HG03521 (cell line): ENCODE data around the gene PLIN5.
"Not testable (repeated sequence)": the region's sequence is repeated elsewhere in the genome, so short reads cannot be mapped to it uniquely, and the experiment has no call there.

ENCODE experiments used
- ATAC-seq: cut with Tn5 transposase; IDR thresholded peaks from one replicate; pipeline ENCODE4 v1.9.1; 2021; ENCODE audit warnings: mild to moderate bottlenecking, moderate library complexity; ENCODE audit not compliant: unreplicated experiment

The PLIN5 gene

DNA sequence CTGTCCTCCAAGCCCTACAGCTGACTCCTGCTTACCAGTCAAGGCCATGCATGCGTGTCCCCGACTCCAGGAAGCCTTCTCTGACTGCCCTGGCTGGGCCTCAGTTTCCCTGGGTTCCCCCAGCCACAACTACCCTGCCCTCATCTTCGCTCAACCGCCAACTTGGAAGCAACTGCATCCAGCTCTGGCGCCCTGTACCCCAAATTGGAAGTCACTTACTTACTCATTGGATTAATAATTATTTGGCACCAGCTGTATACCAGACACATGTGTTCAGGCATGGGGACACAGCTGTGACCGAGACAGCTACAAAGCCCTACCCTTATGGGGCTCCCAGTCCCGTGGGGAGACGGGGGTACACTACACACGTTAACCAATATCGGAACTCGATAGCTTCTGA, 35.4 kb upstream of the PLIN5 start:
- no peak for ATAC-seq

DNA sequence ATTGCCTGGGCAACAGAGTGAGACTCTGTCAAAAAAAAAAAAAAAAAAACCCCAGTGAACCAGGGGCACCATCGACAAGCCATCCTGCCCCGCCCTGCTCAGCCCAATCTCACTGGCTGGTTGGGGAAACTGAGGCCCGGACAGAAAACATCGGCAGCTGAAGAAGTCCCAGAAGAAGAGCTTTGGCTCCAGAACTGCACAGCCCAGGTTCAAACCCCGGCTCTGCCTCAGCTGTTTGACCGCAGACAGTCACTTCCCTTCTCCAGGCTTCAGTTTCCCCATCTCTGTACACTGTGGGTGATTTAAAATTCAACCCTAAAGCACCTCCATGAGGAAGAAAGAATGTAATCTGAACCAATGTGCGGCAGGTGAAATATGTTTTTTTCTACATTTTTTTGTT, 33.9 kb upstream of the PLIN5 start:
- ATAC-seq, result no peak

- no peak for ATAC-seq
Observed at GRCh38 chr19:4567584-4568071, 32.6 kb upstream of the PLIN5 start.

- ATAC-seq, result no peak
Observed at GRCh38 chr19:4566402-4567051, 31.5 kb upstream of the PLIN5 start.

DNA sequence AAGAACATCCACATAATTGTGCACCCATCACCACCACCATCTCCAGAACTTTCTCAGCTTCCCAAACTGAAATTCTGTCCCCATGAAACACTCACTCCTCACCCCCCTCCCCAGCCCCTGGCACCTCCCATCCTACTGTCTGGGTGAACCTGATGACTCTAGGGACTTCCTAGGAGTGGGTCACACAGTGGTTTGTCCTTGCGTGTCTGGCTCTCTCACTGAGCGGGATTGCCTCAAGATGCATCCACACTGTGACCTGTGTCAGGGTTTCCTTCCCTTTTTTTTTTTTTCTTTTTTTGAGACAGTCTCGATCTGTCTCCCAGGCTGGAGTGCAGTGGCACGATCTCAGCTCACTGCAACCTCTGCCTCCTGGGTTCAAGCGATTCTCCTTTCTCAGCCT, 28.5 kb upstream of the PLIN5 start:
- ATAC-seq, result not testable (repeated sequence)

GRCh38 chr19:4562085-4562484, 27.1 kb upstream of the PLIN5 start:
- ATAC-seq, result not testable (repeated sequence)

- no peak for ATAC-seq
Observed at GRCh38 chr19:4559569-4559968, 24.5 kb upstream of the PLIN5 start, which contains the start of gene SEMA6B. Gene SEMA6B, minus strand, starts transcription at chr19:4559684. Its CDS starts 1,227 bp downstream, at chr19:4558457.

DNA sequence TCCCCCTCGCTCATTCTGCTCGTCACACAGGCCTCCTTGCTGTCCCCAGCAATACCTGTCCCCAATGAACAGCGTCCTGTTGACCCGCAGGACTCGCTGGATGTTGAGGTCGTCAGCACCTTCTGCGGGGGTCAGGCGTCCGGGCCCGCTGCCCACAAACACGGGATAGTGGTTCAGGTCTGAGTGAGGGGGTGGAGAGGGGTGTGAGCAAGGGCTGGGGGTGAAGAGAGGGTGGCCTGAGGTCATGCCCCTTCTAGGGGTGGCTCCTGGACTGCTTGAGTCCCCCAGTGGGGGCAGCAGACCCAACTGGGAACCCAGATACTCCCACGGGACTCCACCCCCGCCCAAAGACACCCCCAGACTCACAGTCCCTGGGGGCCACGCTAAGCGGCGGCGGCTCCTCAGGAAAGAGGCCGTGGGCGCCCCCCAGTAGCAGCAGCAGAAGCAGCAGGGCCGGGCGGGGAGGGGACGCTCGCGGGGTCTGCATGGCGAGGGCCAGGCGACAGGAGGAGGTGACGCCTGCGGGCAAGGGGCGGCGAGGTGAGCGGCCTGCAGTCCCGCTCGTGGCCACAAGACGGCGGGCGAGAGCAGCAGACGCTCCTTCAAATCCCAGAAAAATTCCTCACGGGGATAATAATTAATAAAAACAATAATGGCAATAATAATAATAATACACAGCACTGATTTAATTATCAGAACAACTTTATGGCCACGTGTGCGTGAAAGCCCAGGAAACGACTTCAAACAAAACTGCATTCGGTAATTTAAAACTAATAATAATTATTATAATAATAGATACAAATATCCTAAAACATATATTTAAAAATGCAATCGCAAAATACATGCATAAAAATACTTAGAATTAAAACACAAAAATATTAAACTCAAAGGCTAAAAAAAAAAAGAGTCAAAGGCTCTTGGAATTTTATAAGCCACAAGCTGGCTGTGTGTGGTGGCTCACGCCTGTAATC, 23.2 kb upstream of the PLIN5 start:
- no peak for ATAC-seq

GRCh38 chr19:4557144-4557970, 22.3 kb upstream of the PLIN5 start:
- no peak for ATAC-seq

GRCh38 chr19:4556597-4557127, 21.6 kb upstream of the PLIN5 start:
- no peak for ATAC-seq

DNA sequence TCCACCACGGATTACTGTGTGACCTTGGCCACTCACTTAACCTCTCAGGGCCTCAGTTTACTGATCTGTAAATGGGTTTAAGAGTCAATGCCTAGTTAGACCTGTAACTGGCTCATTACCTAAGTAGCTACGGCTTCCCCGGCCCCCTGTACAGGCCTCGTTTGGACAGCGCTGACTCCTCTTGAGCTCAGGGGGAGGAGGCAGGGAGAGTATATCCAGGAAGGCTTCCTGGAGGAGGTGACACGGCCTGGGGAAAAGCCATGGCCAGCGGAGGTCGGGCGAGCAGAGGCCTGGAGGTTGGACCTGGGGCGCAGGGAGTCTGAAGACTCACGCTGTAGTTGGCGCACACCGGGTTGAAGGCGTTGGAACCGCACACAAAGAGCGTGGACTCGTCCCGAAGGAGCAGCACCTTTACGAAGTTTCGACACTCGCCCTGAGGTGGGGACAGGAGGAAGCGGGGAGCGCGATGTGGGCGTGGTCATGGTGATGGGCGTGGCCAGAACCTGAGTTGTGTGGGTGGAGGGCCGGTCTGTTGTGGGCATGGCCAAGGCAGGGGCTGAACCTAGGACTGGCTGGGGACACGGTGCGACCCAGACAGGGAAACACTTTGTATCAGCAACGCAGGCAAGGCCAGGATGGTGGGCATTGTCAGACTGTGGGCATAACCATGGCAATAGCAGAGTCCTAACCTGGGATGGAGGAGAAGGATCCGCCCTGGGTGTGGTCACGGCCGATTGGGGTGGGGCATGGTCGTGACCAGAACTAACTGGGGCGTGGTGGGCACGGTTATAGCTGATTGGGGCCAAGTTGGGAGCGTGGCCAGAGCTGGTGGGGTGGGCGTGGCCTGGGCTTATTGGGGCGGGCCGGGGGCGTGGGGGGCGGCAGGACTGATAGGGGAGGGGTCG, 20.9 kb upstream of the PLIN5 start:
- ATAC-seq, result no peak

DNA sequence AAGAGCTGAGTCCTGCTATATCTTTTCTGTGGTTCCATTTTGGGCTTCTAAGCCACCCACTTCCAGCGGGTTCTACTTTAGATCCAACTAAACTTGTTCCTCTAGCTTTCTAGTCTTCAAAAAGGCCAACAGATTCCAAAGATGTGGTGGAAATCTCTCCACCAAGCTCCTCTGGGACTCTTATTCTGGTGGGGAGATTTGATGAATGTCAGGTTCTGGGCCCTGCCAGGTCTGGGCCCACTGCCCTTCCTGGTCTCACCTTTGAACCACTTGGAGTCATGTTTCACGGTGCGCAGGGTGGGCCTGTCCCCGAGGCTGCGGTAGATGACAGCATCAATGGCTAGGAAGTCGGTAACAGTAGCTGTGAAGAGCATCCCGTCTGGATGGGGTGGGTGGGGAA, 19.7 kb upstream of the PLIN5 start:
- no peak for ATAC-seq

- no peak for ATAC-seq
Observed at GRCh38 chr19:4553775-4554174, 18.8 kb upstream of the PLIN5 start.

GRCh38 chr19:4553092-4553695, 18.2 kb upstream of the PLIN5 start:
- no peak for ATAC-seq

DNA sequence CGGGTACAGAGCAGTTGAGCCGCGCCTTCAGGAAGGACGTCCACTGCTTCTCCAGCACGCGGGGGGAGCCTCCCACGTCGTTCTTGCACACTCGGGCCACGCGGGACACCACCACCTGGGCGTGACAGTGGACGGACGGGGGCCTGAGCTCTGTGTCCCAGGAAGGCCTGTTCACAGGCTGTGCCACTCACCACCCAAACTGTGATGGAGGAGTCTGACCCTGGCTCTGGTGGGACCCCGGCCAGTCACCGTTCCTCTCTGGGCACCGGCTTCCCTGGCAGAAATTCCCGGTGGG, 17.4 kb upstream of the PLIN5 start:
- no peak for ATAC-seq

- no peak for ATAC-seq
Observed at GRCh38 chr19:4550479-4551050, 15.5 kb upstream of the PLIN5 start.

DNA sequence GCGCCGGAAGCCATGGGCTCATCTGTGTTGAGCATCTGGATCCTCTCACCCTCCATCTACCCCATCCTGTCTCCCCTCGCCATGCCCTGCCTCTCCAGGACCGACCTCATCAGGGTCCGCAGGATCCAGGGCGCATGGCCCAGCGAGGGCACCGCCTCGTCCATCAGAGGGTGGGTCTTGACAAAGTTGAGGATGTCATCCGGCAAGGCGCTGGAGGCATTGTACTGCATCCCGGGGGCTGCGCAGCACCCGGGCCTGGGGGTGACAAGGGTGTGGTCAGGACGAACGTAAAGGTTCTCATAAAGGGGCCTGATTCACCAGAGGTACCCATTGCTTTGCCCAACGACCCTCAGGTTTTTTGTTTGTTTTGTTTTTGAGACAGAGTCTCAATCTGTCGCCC, 15.0 kb upstream of the PLIN5 start:
- no peak for ATAC-seq

DNA sequence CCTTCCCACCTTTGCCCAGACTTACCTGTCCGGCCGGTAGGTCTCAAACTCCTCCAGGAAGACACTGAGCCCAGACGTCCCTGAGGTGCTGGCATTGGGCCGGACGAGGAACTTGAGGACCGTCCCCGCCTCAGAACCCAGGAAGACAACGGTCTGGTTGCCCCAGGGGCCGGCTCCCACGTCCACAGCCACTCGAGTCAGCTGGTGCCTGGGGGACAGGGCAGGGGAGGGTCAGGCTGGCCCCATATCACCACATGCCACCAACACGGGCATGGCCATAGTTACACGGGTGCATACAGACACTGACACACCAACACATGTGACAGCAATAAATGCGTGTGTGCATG, 13.2 kb upstream of the PLIN5 start:
- no peak for ATAC-seq
